Neural progenitor cell (in vitro differentiated cells): ENCODE data around the gene ACACA. TPM values are rescaled to one million over a fixed set of nuclear protein-coding genes. Genes with fewer than 3 reads are reported as not detected.
A peak's percentile ranks its signal among the peaks of the same experiment; 100 is the strongest.

Experiments used
- DNase-seq: peaks from one replicate; pipeline ENCODE4 v3.0.0-alpha.2; 2016; ENCODE audit warnings: low spot score
- H2AFZ ChIP-seq: fragments of 200-600 bp; sonication (generic); replicated peaks from 2 replicates; pipeline ENCODE4 v1.6.1; 2016; ENCODE audit warnings: antibody characterized with exemption
- H3F3A ChIP-seq: fragments of 200-600 bp; sonication (generic); 2 replicates; pipeline ENCODE4 v1.6.1; 2016; ENCODE audit warnings: antibody characterized with exemption, low read depth
- H3K27ac ChIP-seq: fragments of 200-600 bp; sonication (generic); 2 replicates; pipeline ENCODE4 v1.5.1; 2016; ENCODE audit warnings: mild to moderate bottlenecking
- H3K27me3 ChIP-seq: fragments of 200-600 bp; sonication (generic); 2 replicates; pipeline ENCODE4 v1.6.1; 2016; ENCODE audit warnings: mild to moderate bottlenecking, moderate library complexity
- H3K36me3 ChIP-seq: fragments of 200-600 bp; sonication (generic); 2 replicates; pipeline ENCODE4 v1.5.1; 2016
- H3K4me1 ChIP-seq: fragments of 200-600 bp; sonication (generic); 2 replicates; pipeline ENCODE4 v1.6.1; 2016; ENCODE audit warnings: mixed run types
- H3K4me2 ChIP-seq: fragments of 200-600 bp; sonication (generic); 2 replicates; pipeline ENCODE4 v1.6.1; 2016
- H3K4me3 ChIP-seq: fragments of 200-600 bp; sonication (generic); 2 replicates; pipeline ENCODE4 v1.5.1; 2016
- H3K79me2 ChIP-seq: fragments of 200-600 bp; sonication (generic); 2 replicates; pipeline ENCODE4 v1.6.1; 2016; ENCODE audit warnings: low read depth
- H3K9ac ChIP-seq: fragments of 200-600 bp; sonication (generic); 2 replicates; pipeline ENCODE4 v1.6.1; 2016
- H3K9me3 ChIP-seq: fragments of 200-600 bp; sonication (generic); 2 replicates; pipeline ENCODE4 v1.5.1; 2016; ENCODE audit warnings: low read depth
- H4K20me1 ChIP-seq: fragments of 200-600 bp; sonication (generic); 2 replicates; pipeline ENCODE4 v1.6.1; 2016; ENCODE audit warnings: low read depth
- H3K27ac Mint-ChIP-seq: 3 replicates; pipeline ENCODE4 v1.8.0; 2021; ENCODE audit warnings: mixed read lengths
- H3K27me3 Mint-ChIP-seq: 2 replicates; pipeline ENCODE4 v1.8.0; 2022; ENCODE audit warnings: low read depth, mild to moderate bottlenecking, inconsistent platforms, moderate library complexity, mixed read lengths; ENCODE audit not compliant: insufficient read depth
- H3K36me3 Mint-ChIP-seq: 3 replicates; pipeline ENCODE4 v1.8.0; 2021; ENCODE audit warnings: mixed read lengths
- H3K4me1 Mint-ChIP-seq: 3 replicates; pipeline ENCODE4 v1.8.0; 2021; ENCODE audit warnings: mixed read lengths
- H3K4me3 Mint-ChIP-seq: 3 replicates; pipeline ENCODE4 v1.8.0; 2021; ENCODE audit warnings: mild to moderate bottlenecking, moderate library complexity, mixed read lengths
- H3K9me3 Mint-ChIP-seq: 3 replicates; pipeline ENCODE4 v1.8.0; 2020; ENCODE audit warnings: mixed read lengths
- CTCF ChIP-seq: fragments of 200-600 bp; sonication (generic); IDR thresholded peaks from 2 replicates; pipeline ENCODE4 v1.5.1; 2017; ENCODE audit warnings: antibody characterized with exemption, mild to moderate bottlenecking
- EZH2 ChIP-seq: fragments of 200-600 bp; sonication (generic); IDR thresholded peaks from 2 replicates; pipeline ENCODE4 v1.6.1; 2017; ENCODE audit warnings: antibody characterized with exemption, mild to moderate bottlenecking, moderate library complexity
- EZH2phosphoT487 ChIP-seq: fragments of 200-600 bp; sonication (generic); IDR thresholded peaks from 2 replicates; pipeline ENCODE4 v1.6.1; 2017; ENCODE audit warnings: antibody characterized with exemption
- total RNA-seq: library from RNA; depleted of rRNA; stranded (reverse); fragments of >200 nt; gene quantifications from 2 replicates; pipeline ENCODE4 v1.2.3, GENCODE V29; 2015; ENCODE audit warnings: low replicate concordance

The ACACA gene
- total RNA-seq, 1 donor from 2014 or later, result 88.6 TPM

- H3K27ac ChIP-seq, result no peak within 1 kb of the TSS
- no peaks in the 10 kb centered on the region for H3K36me3 ChIP-seq
- H2AFZ ChIP-seq, result no peak within 1 kb of the TSS
- H3K4me3 Mint-ChIP-seq, result no peak within 1 kb of the TSS
- peaks cover 3% of the 10 kb centered on the region for H3K4me1 Mint-ChIP-seq
- H3K4me2 ChIP-seq, result no peak within 1 kb of the TSS
- TF ChIP-seq CTCF (no peak), EZH2 (no peak), EZH2phosphoT487 (no peak)
- H3K4me3 ChIP-seq, result no peak within 1 kb of the TSS
- no peaks in the 10 kb centered on the region for H3K9me3 ChIP-seq
- no peaks in the 10 kb centered on the region for H3K79me2 ChIP-seq
- no peak within 1 kb of the TSS for H3K27ac Mint-ChIP-seq
- no peaks in the 10 kb centered on the region for H3K4me1 ChIP-seq
- no peak within 1 kb of the TSS for H3K9ac ChIP-seq
- H4K20me1 ChIP-seq, result no peaks in the 10 kb centered on the region
- H3K9me3 Mint-ChIP-seq, result no peaks in the 10 kb centered on the region
- H3K27me3 ChIP-seq, result no peaks in the 10 kb centered on the region
- no peaks in the 10 kb centered on the region for H3F3A ChIP-seq
- no peak for DNase-seq
- H3K36me3 Mint-ChIP-seq, result no peaks in the 10 kb centered on the region
- peaks cover 5% of the 10 kb centered on the region for H3K27me3 Mint-ChIP-seq
These were observed 30.9 kb downstream of the ACACA start, which contains the start of gene C17orf78 for GRCh38 chr17:37375706-37376105. C17orf78 (plus strand) TSS chr17:37375985; CDS start chr17:37376093, 108 bp downstream.

- no peak overlapping the region for H3K4me3 ChIP-seq
- H3F3A ChIP-seq, result no peaks in the 10 kb centered on the region
- no peaks in the 10 kb centered on the region for H3K27me3 ChIP-seq
- H3K27ac ChIP-seq, result no peak overlapping the region
- H3K4me2 ChIP-seq, result no peak overlapping the region
- no peaks in the 10 kb centered on the region for H3K36me3 Mint-ChIP-seq
- no peak overlapping the region for H3K9ac ChIP-seq
- no peak overlapping the region for H2AFZ ChIP-seq
- no peak overlapping the region for H3K27ac Mint-ChIP-seq
- no peaks in the 10 kb centered on the region for H3K4me1 ChIP-seq
- H3K36me3 ChIP-seq, result no peaks in the 10 kb centered on the region
- no peak overlapping the region for H3K4me3 Mint-ChIP-seq
- H3K9me3 ChIP-seq, result no peaks in the 10 kb centered on the region
- no peaks in the 10 kb centered on the region for H4K20me1 ChIP-seq
- H3K9me3 Mint-ChIP-seq, result no peaks in the 10 kb centered on the region
- TF ChIP-seq EZH2, result no peak
- no peak for TF ChIP-seq EZH2phosphoT487
- peak; percentile 99 for TF ChIP-seq CTCF
- peaks cover 7% of the 10 kb centered on the region for H3K27me3 Mint-ChIP-seq
- H3K4me1 Mint-ChIP-seq, result peaks cover 3% of the 10 kb centered on the region
- DNase-seq, result peak; percentile 88
- H3K79me2 ChIP-seq, result no peaks in the 10 kb centered on the region
These were observed 33.0 kb downstream of the ACACA start for GRCh38 chr17:37373530-37374159.

GRCh38 chr17:37368577-37368976, 38.1 kb downstream of the ACACA start:
- Histone ChIP-seq H3K36me3 (no peaks in the 10 kb centered on the region), H3K79me2 (no peaks in the 10 kb centered on the region), H3K4me2 (no peak overlapping the region), H3K27ac (no peak overlapping the region), H2AFZ (no peak overlapping the region), H4K20me1 (no peaks in the 10 kb centered on the region), H3K9me3 (no peaks in the 10 kb centered on the region), H3K4me1 (no peaks in the 10 kb centered on the region), H3K27me3 (no peaks in the 10 kb centered on the region), H3K9ac (no peak overlapping the region), H3F3A (no peaks in the 10 kb centered on the region), H3K4me3 (no peak overlapping the region)
- no peak for DNase-seq
- no peaks in the 10 kb centered on the region for H3K9me3 Mint-ChIP-seq
- TF ChIP-seq CTCF, result no peak
- no peak for TF ChIP-seq EZH2
- no peak for TF ChIP-seq EZH2phosphoT487
- H3K4me3 Mint-ChIP-seq, result no peak overlapping the region
- H3K36me3 Mint-ChIP-seq, result peaks cover 2% of the 10 kb centered on the region
- H3K4me1 Mint-ChIP-seq, result peaks cover 3% of the 10 kb centered on the region
- H3K27me3 Mint-ChIP-seq, result peaks cover 2% of the 10 kb centered on the region
- H3K27ac Mint-ChIP-seq, result no peak overlapping the region
